Endothelial cell of umbilical vein (primary cell): ENCODE measurements around the gene CXCL6. TPM values are rescaled to one million over a fixed set of nuclear protein-coding genes. Genes with fewer than 3 reads are reported as not detected.

Experiments
- BruUV-seq: library from RNA; stranded (reverse); fragments of 400-500 nt; replicated peaks from 2 replicates; lab custom pipeline; 2021; lab: Mats Ljungman, UMichigan
- CTCF ChIA-PET: fragments of 300-600, 350-600 bp; sonication (Branson Sonifier 250); formaldehyde crosslinking; loops from one replicate; lab custom pipeline; 2021; ENCODE audit warnings: antibody characterized with exemption, inconsistent platforms; lab: Charles Lee
- POLR2A ChIA-PET: fragments of 300-600, 350-600 bp; sonication (Branson Sonifier 250); formaldehyde crosslinking; loops from one replicate; lab custom pipeline; 2021; ENCODE audit warnings: antibody characterized with exemption, inconsistent platforms; lab: Charles Lee
- DNase-seq: peaks from one replicate; pipeline ENCODE4 v3.0.0-alpha.2; 2011; ENCODE audit warnings: low read depth, low spot score
- FAIRE-seq: peaks from 2 replicates; lab custom pipeline; 2011; peaks lifted over from hg19 to GRCh38; lab: Jason Lieb, UNC
- H2AFZ ChIP-seq: 2 replicates; pipeline ENCODE4 v1.6.0; 2012; ENCODE audit warnings: low read depth, low read length, control low read depth, inconsistent platforms
- H3K27ac ChIP-seq: 2 replicates; pipeline ENCODE4 v1.5.1; 2011; ENCODE audit warnings: low read depth, mild to moderate bottlenecking, control low read depth, low read length, moderate library complexity; ENCODE audit not compliant: insufficient read depth
- H3K27me3 ChIP-seq, 2 experiments: 2 replicates each; pipeline versions ENCODE4 v1.6.0 to v1.6.1; 2011; ENCODE audit warnings: low read length in 2 of 2, mixed read lengths in 1 of 2; ENCODE audit not compliant: control insufficient read depth in 2 of 2, insufficient read depth in 2 of 2
- H3K36me3 ChIP-seq, 2 experiments: 2 replicates in 1 of 2; 3 replicates in 1 of 2; pipeline ENCODE4 v1.5.1; 2011; ENCODE audit warnings: low read length in 2 of 2, mild to moderate bottlenecking in 1 of 2, moderate library complexity in 1 of 2; ENCODE audit not compliant: control insufficient read depth in 2 of 2, insufficient read depth in 2 of 2; ENCODE audit errors: extremely low read depth in 1 of 2
- H3K4me1 ChIP-seq: 3 replicates; pipeline ENCODE4 v1.5.1; 2011; ENCODE audit warnings: mild to moderate bottlenecking, low read length; ENCODE audit not compliant: control insufficient read depth, insufficient read depth; ENCODE audit errors: extremely low read depth
- H3K4me2 ChIP-seq: 2 replicates; pipeline ENCODE4 v1.6.1; 2011; ENCODE audit warnings: low read length, control low read depth, mixed read lengths; ENCODE audit not compliant: insufficient read depth
- H3K4me3 ChIP-seq, 3 experiments: fragments of 200-600 bp in 1 of 3; sonication (generic), shearing (Covaris generic) in 1 of 3; replicated peaks in 1 of 3; 2 replicates each; pipeline ENCODE4 v1.5.1; 2011 to 2016; ENCODE audit warnings: control low read depth in 3 of 3, low read length in 3 of 3, mild to moderate bottlenecking in 2 of 3, inconsistent platforms in 1 of 3, low read depth in 1 of 3, moderate library complexity in 1 of 3; ENCODE audit not compliant: insufficient read depth in 1 of 3
- H3K79me2 ChIP-seq: 2 replicates; pipeline ENCODE4 v1.6.0; 2012; ENCODE audit warnings: low read length, inconsistent platforms; ENCODE audit not compliant: control insufficient read depth, insufficient read depth
- H3K9ac ChIP-seq: replicated peaks from 2 replicates; pipeline ENCODE3; 2011; ENCODE audit warnings: low read length, control low read depth; ENCODE audit not compliant: insufficient read depth; ENCODE audit errors: extremely low read depth
- H3K9me1 ChIP-seq: replicated peaks from 3 replicates; pipeline ENCODE4 v1.6.0; 2011; ENCODE audit warnings: mild to moderate bottlenecking, low read length; ENCODE audit not compliant: control insufficient read depth, insufficient read depth; ENCODE audit errors: extremely low read depth
- H3K9me3 ChIP-seq: replicated peaks from 2 replicates; pipeline ENCODE4 v1.5.1; 2012; ENCODE audit warnings: low read length, inconsistent platforms; ENCODE audit not compliant: control insufficient read depth, insufficient read depth
- H4K20me1 ChIP-seq: replicated peaks from 2 replicates; pipeline ENCODE3; 2011; ENCODE audit warnings: mild to moderate bottlenecking, low read length; ENCODE audit not compliant: control insufficient read depth, insufficient read depth; ENCODE audit errors: extremely low read depth
- CTCF ChIP-seq, 2 donors: IDR thresholded peaks; 1 replicate in 1 of 2; 2 replicates in 1 of 2; pipeline ENCODE4 v1.5.1; 2011; ENCODE audit warnings: low read length in 2 of 2, mild to moderate bottlenecking in 2 of 2, moderate library complexity in 2 of 2, control low read depth in 1 of 2, inconsistent platforms in 1 of 2, low read depth in 1 of 2; ENCODE audit not compliant: insufficient read depth in 1 of 2; ENCODE audit errors: extremely low read depth in 1 of 2
- EZH2 ChIP-seq: IDR thresholded peaks from 2 replicates; pipeline ENCODE4 v1.6.1; 2012; ENCODE audit warnings: borderline replicate concordance, low read depth, mild to moderate bottlenecking, moderate library complexity, low read length, inconsistent platforms; ENCODE audit not compliant: severe bottlenecking
- FOS ChIP-seq: IDR thresholded peaks from 2 replicates; pipeline ENCODE4 v1.6.1; 2011; ENCODE audit warnings: mild to moderate bottlenecking, low read length, moderate library complexity, borderline replicate concordance; ENCODE audit not compliant: insufficient read depth
- GATA2 ChIP-seq: IDR thresholded peaks from 2 replicates; pipeline ENCODE4 v1.7.0; 2011; ENCODE audit warnings: low read depth, mild to moderate bottlenecking, moderate library complexity, mixed read lengths, low read length; ENCODE audit not compliant: insufficient read length, insufficient read depth
- JUN ChIP-seq: IDR thresholded peaks from 2 replicates; pipeline ENCODE4 v1.6.1; 2011; ENCODE audit warnings: borderline replicate concordance, low read depth; ENCODE audit not compliant: insufficient read length, insufficient read depth
- MAX ChIP-seq: IDR thresholded peaks from 2 replicates; pipeline ENCODE4 v1.6.1; 2011; ENCODE audit not compliant: insufficient read depth, insufficient read length
- MYC ChIP-seq: IDR thresholded peaks from one replicate; pipeline ENCODE4 v1.6.1; 2011; ENCODE audit warnings: mild to moderate bottlenecking, low read depth, low read length
- POLR2A ChIP-seq: IDR thresholded peaks from 2 replicates; pipeline ENCODE4 v1.6.1; 2012; ENCODE audit warnings: low read depth, mild to moderate bottlenecking, control low read depth, low read length
- POLR2AphosphoS5 ChIP-seq: IDR thresholded peaks from 2 replicates; pipeline ENCODE4 v1.6.1; 2012; ENCODE audit warnings: low read depth, mild to moderate bottlenecking, control low read depth, low read length, moderate library complexity; ENCODE audit not compliant: insufficient read depth
- dilution Hi-C: fragments of 300-500 bp; cut with MboI; formaldehyde crosslinking; loops from one replicate; pipeline ENCODE4 v1.15.0; 2019; ENCODE audit warnings: low sequenced_read_pairs; ENCODE audit not compliant: extremely low pct_ligation_motif_present
- intact Hi-C: fragments of 100-400 bp; cut with micrococcal nuclease; formaldehyde crosslinking; loops from one replicate; pipeline ENCODE4 v1.10.0; 2022
- polyA plus RNA-seq, 4 experiments: library from polyadenylated mRNA; depleted of rRNA in 3 of 4; stranded (reverse) in 3 of 4; unstranded in 1 of 4; fragments of >200 nt; gene quantifications; 2 replicates each; pipeline versions ENCODE4 v1.2.1 to v1.2.3, GENCODE V29; 2011 to 2012; ENCODE audit warnings: missing spikeins in 1 of 4
- total RNA-seq: library from RNA; stranded (reverse); gene quantifications from 2 replicates; pipeline ENCODE4 v1.2.3, GENCODE V29; 2021

Gene CXCL6
- total and polyA plus RNA-seq, 2 donors (not counting 3 experiments of a cell fraction or from before 2014, with no cell fraction given) = 0.81 to 1.2 TPM

- ChIA-PET POLR2A (no interaction called here), CTCF (no interaction called here)
- no TSS peak for BruUV-seq
- dilution Hi-C loops (no loop called here), intact Hi-C loops (no loop called here)
- Histone ChIP-seq H3K9me1 (no peaks in the 10 kb centered on the region), H3K27me3 (no peaks in the 10 kb centered on the region), H3K4me1 (peaks cover 18% of the 10 kb centered on the region), H3K36me3 (no peaks in the 10 kb centered on the region), H3K27ac (no peak overlapping the region), H3K9ac (no peak overlapping the region), H2AFZ (no peak overlapping the region), H3K9me3 (no peaks in the 10 kb centered on the region), H3K4me3 (no peak overlapping the region), H3K4me2 (no peak overlapping the region), H3K79me2 (no peaks in the 10 kb centered on the region), H4K20me1 (no peaks in the 10 kb centered on the region)
- FAIRE-seq (no peak), DNase-seq (no peak)
- no peak for TF ChIP-seq FOS
- no peak for TF ChIP-seq EZH2
- no peak for TF ChIP-seq JUN
- TF ChIP-seq MAX = no peak
- TF ChIP-seq GATA2 = no peak
- no peak for TF ChIP-seq POLR2AphosphoS5
- no peak for TF ChIP-seq POLR2A
- TF ChIP-seq CTCF (IDR thresholded peaks at IDR 0.05; ENCODE audit: extremely low read depth in 1 of 2, insufficient read depth in 1 of 2, low read depth in 1 of 2, low read length in 2 of 2) = no peak
- no peak for TF ChIP-seq MYC
Measured at GRCh38 chr4:73814679-73815078, 21.8 kb upstream of the CXCL6 start.
